Gastrocnemius medialis (tissue), 4 donors: ENCODE measurements around the gene ZNF837.

Experiments used
- CTCF ChIP-seq, 5 experiments: fragments of 450-650 bp in 3 of 5; fragments of 200-600 bp in 2 of 5; sonication (generic) in 2 of 5; IDR thresholded peaks in 4 of 5; conservative IDR thresholded peaks in 1 of 5; 1 replicate in 4 of 5; 2 replicates in 1 of 5; pipeline ENCODE4 v1.5.1; 2016 to 2019; ENCODE audit warnings: antibody characterized with exemption in 5 of 5, mild to moderate bottlenecking in 3 of 5, moderate library complexity in 3 of 5
- POLR2A ChIP-seq, 2 donors: fragments of 450-650 bp; IDR thresholded peaks; one replicate each; pipeline ENCODE4 v1.6.1; 2017; ENCODE audit warnings: antibody characterized with exemption in 2 of 2, mild to moderate bottlenecking in 2 of 2, moderate library complexity in 2 of 2

- no peak for TF ChIP-seq CTCF (IDR thresholded peaks at IDR 0.05 in 4 of 5, conservative IDR thresholded peaks at IDR 0.05 in 1 of 5)
- TF ChIP-seq POLR2A (IDR thresholded peaks at IDR 0.05): no peak
Observed at GRCh38 chr19:58325311-58326022, 55.4 kb downstream of the ZNF837 start.
